ENCODE measurements around the gene DQX1.

The DQX1 gene

GRCh38 chr2:74499940-74500577 is 26.0 kb downstream of the DQX1 start:
- Histone ChIP-seq H3K4me3 (no peak overlapping the region), H3K27ac (no peak overlapping the region)

GRCh38 chr2:74499267-74499939 is 26.6 kb downstream of the DQX1 start, which contains the start of gene LBX2:
Gene LBX2 (minus strand): TSS chr2:74499603. CDS start chr2:74499537, 66 bp downstream.
- peak within 1 kb of the TSS in 6 of 7 experiments; percentile 9 to 43 (median 26) for H3K4me3 ChIP-seq
- peak within 1 kb of the TSS in 2 of 21 experiments; percentile 56 to 65 for H3K27ac ChIP-seq

DNA sequence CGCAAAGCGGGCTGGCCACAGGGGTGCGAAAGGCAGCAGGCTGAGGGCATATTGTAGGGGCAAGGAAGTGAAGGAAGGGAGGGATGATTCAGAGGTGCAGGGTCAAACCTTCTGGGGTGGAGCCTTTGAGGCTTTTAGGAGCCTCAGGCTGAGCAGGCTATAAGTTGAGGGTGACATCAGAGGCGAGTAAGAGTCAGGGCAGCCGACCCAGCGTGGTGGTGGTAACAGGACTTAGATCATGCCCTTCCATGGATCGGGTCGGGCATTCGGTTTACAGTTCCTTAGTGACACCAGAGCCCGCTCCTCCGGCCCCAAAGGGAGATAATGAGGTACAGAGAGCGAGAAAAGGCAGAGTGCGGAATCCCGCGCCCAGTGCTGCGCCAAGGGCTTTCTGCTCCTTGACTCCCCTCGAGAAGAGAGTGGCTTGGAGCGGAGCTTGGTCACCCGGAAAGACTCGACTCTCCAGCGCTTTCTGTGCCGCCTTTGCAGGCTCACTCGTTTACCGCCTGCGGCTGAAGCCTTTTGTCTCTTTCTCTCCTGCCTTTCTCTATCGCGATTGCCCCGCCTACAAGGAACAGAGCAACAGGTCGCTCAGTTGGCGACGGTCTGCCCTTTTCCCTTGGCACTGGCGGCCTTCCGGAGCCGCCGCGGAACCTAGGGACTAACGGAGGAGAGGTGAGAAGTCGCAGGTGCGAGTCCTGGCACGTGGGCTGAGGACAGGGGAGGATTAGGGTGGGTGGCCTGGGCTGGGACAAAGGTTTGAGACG is 27.3 kb downstream of the DQX1 start:
- Histone ChIP-seq H3K4me3 (peak overlapping the region; percentile 3 to 43 (median 26)), H3K27ac (peak overlapping the region in 2 of 21 experiments; percentile 56 to 65)

DNA sequence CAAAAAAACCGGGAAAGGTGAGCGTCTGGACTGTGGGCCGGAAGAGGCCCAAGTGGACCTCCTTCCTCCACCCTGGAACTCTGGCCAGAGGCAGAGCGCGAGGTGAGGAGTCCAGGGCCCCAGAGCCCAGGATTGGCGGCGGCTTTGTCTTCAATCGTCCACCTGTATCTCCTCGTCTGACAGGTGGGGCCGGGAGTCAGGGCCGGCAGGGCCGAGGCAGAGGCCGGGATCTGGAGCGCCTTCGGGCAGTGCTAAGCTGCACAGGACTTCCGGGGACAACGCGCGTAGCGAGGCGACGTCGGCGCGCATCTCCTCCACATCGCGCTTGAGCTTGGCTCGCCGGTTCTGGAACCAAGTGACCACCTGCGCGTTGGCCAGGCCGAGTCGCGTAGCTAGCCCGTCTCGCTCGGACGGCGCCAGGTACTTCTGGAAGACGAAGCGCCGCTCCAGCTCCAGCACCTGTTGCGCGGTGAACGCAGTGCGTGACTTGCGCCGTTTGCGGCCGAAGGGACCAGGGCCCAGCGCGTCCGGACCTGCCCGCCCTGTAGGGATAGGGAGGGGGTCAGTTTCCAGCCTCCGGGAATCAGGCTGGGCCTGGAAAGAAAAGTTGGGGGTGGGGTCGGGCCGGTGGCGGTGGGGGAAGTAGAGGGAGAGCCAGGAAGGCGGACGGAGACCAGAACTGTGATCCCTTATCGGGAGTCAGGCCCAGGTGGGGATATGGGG is 28.1 kb downstream of the DQX1 start:
- Histone ChIP-seq H3K4me3 (peak overlapping the region; percentile 3 to 43 (median 26)), H3K27ac (peak overlapping the region in 2 of 21 experiments; percentile 56 to 65)

DNA sequence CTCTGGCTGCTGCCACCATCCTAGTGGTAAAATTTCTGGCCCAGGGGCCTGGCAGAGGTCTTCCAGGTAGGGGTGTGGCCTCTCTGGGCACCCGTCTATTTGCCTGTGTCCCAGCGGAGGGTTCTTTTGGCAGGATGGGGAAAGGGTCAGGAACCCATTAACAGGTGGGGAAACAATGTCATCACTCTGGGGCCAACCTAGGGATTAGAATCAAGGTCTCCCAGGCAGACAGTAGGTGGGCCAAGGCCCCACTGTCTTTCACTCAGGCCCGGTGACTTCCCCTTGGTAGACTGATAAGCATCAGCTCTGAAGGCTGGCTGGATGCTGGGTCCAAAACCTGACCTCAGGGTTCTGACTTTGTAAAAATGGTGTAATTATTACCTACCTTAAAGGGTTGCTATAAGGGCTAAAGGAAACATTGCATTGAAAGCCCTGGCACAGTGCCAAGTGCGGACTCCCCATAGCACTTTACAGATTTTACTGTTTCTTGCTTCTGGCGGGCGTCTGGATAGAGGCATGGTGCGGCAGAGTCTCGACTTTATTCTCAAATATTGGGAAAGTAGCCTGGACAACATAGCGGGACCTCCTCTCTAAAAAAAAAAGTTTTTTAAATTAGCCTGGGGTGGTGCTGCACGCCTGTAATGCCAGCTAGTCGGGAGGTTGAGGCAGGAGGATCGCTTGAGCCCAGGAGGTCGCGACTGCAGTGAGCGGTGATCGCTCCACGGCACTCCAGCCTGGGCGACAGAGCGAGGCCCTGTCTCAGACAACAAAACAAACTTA is 28.8 kb downstream of the DQX1 start:
- Histone ChIP-seq H3K4me3 (peak overlapping the region in 4 of 7 experiments; percentile 26 to 43 (median 28)), H3K27ac (peak overlapping the region in 1 of 21 experiments; percentile 56)

DNA sequence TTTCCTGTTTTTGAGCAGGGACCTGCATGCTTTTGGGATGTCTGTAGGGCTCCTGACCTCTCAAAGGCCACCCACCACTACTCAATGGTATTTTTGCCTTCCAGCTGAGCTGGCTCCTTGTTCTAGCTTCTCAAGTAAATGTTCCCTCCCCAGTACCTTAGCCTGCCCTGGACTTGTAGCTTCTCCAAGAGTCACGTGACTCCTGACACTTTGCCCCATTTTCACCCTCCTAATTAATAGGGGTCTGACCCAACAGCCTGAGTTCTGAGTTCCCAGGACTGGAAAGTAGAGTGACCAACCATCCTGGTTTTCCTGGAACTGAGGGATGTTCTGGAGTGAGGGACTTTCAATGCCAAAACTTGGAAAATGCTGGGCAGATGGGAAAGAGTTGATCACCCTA is 30.6 kb downstream of the DQX1 start:
- H3K4me3 ChIP-seq, result no peak overlapping the region

DNA sequence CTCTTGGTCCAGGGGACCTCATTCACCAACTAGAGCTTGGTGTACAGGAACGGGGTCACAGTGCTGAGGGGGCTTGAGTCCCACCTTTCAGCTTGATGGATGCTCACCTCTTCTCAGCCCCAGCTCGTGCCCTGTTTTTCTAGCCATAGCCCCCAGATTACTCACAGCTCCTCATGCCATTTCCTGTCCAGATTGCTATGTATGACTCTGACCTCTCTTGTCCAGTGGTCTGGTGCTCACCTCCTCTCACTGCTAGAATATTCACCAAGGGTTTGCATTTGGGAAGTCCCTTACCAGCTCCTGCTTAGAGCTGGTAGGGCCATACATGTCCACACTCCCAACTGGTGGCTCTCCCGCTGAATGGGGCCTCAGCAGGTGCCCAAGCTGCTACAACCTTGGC is 32.5 kb downstream of the DQX1 start:
- no peak overlapping the region for H3K27ac ChIP-seq

More for the DNA sequence above, 30.6 kb downstream of the DQX1 start:
- H3K27ac ChIP-seq, result no peak overlapping the region

DNA sequence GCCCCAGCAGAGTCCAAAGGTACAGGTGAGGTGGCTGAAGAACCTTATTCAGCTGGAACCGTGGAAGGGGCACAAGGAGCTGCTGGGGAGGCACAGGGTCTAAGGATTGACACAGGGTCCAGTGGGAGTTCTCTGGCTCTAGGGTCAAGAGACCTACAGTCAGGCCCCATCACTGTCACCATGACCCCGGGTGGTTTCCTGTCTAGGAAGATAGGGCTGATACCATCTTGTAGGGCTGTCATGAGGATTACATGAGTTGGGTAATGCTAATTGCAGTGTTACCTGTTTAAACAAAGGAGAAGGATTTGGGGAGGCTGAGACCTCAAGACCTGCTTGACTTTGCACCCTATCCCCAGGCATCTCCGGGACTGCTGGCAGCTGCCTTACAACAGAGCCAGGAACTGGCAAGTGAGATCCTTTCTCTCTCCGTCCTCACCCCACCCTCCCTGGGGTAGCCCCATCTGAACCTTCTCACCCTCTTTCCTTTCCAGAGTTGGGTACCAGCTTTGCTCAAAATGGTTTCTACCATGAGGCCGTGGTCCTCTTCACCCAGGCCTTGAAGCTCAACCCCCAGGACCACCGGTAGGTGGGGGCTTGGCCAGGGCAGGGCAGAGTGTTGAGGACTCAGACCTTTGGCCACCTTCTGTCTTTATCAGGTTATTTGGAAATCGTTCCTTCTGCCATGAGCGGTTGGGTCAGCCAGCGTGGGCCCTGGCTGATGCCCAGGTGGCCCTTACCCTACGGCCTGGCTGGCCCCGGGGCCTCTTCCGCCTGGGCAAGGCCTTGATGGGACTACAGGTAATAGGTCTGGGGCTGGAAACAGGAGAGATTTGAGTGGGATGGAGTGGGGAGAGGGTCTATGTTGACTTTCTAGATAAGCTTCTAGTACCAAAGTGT is 34.1 kb downstream of the DQX1 start:
- Histone ChIP-seq H3K27ac (no peak overlapping the region), H3K4me3 (no peak overlapping the region)

More for the DNA sequence above, 32.5 kb downstream of the DQX1 start:
- no peak overlapping the region for H3K4me3 ChIP-seq

DNA sequence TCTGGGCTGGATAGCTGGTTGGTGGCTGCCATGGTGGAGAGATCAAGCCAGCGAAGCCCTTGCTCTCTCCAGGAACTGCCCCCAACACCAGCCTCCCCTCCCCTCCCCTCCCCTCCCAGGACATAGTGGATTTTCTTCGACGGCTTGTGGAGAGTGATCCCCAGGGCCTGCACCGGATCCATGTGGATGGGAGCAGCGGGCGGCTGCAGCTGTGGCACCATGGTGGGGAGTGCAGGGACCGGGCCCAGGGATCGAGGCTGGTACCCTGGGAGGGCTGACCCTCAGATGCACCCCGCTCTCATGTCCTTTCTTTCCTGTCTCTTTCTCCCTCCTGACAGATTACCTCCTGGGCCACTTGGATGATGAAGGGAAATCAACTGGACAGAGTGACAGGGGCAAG is 36.1 kb downstream of the DQX1 start:
- Histone ChIP-seq H3K4me3 (no peak overlapping the region), H3K27ac (no peak overlapping the region)

GRCh38 chr2:74488643-74489481 is 37.2 kb downstream of the DQX1 start:
- no peak overlapping the region for H3K27ac ChIP-seq
- no peak overlapping the region for H3K4me3 ChIP-seq

DNA sequence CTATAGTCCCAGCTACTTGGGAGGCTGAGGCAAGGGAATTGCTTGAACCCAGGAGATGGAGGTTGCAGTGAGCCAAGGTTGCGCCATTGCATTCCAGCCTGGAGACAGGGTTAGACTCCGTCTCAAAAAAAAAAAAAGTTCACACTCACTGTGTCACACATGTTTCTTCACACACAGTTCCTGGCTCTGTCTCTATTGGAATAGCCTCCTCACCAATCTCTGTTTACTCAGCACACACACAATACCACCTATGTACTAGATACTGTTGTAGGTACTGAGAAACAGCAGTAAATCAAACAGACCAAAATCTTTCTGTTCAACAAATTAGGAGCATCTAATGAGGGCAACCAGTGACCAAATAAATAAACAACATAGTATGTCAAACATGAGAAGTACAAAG is 39.9 kb downstream of the DQX1 start:
- no peak overlapping the region for H3K27ac ChIP-seq

DNA sequence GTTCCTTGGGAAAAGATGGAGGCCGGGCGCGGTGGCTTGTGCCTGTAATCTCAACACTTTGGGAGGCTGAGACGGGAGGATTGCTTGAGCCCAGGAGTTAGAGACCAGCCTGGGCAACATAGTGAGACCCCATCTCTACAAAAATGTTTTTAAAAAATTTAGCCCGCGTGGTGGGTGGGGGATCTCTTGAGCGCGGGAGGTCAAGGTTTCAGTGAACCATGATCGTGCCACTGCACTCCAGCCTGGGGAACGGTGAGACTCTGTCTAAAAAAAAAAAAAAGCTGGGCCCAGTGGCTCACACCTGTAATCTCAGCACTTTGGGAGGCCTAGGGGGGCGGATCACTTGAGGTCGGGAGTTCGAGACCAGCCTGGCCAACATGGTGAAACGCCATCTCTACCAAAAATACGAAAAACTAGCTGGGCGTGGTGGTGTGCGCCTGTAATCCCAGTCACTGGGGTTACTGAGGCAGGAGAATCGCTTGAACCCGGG is 42.3 kb downstream of the DQX1 start:
- Histone ChIP-seq H3K27ac (peak overlapping the region in 13 of 21 experiments; percentile 12 to 96 (median 89)), H3K4me3 (peak overlapping the region; percentile 72 to 96 (median 85))

More for the DNA sequence above, 39.9 kb downstream of the DQX1 start:
- no peak overlapping the region for H3K4me3 ChIP-seq

- peak within 1 kb of the TSS; percentile 72 to 96 (median 87) for H3K27ac ChIP-seq
Observed at GRCh38 chr2:74482801-74483674, 43.0 kb downstream of the DQX1 start, which contains the start of the genes CCDC142 and TTC31. Gene CCDC142 (minus strand): TSS chr2:74482998. CDS start chr2:74482837, 161 bp downstream. Gene TTC31 (plus strand): TSS chr2:74483081. CDS start chr2:74483096, 15 bp downstream.

DNA sequence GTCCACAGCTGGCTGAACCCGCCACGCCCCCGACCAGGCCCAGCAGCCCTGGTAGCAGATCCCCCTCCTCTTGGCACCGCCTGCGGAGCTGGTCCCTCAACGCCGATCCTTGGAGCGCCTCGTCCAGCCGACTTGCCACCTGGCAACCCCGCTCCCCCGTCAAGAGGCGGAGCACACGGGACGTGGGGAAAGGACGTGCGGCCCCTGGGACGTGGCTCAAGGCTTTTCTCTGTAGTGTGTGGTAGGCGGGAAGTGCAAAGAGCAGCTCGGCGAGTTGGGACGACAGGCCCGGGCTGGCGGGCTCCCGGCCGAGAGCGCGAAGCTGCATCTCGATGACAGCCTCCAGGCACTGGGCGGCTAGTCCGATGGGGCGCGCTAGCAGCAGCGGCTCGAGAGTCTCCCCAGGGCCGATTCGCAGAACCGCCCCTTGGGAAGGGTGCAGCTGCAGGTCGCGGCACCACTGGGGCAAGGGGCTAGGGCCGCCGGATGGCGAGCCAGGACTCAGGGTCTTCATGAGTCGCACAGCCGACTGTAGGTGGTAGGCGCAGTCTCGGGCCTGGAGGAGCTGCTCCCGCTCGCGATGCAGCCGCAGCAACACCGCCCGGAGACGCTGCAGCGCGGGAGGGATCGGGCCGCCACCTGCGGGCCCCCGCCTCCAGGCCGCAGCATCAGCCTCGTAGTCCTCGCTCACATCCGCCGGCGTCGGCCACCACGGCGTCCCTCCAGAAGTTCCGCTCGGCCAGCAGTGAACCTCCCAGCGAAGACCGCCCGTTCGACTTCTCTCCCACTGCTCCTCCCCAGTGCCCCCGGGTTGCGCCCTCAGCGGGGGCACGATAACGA is 43.9 kb downstream of the DQX1 start:
- H3K27ac ChIP-seq, result peak overlapping the region; percentile 72 to 96 (median 87)
- peak overlapping the region; percentile 72 to 96 (median 85) for H3K4me3 ChIP-seq

More at GRCh38 chr2:74482801-74483674, 43.0 kb downstream of the DQX1 start, which contains the start of the genes CCDC142 and TTC31:
- H3K4me3 ChIP-seq, result peak within 1 kb of the TSS; percentile 72 to 96 (median 85)

DNA sequence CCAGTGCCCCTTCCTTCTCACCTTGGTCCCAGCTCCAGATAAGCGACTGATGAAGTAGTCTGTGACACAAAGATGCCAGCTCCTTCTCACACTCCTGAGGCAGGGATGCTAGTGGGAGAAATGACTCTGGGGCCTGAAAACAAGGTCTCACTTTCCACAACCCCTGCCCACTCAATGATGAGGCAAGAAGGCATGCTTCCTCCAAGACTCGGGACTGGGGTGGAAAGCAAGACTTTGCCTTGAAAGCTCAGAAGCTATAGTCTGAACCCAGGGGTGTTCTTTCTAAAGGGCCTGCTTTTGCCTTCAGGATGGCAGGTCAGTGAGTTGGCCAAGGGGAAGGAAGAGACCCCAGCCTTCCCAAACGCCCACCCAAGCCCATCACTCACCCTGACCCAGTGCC is 44.6 kb downstream of the DQX1 start:
- peak overlapping the region; percentile 72 to 96 (median 85) for H3K4me3 ChIP-seq
- H3K27ac ChIP-seq, result peak overlapping the region in 12 of 21 experiments; percentile 76 to 96 (median 88)
